ENCODE measurements around the gene MINDY4.
"Not testable (repeated sequence)": the region's sequence is repeated elsewhere in the genome, so short reads cannot be mapped to it uniquely, and the experiment has no call there.

The MINDY4 gene

DNA sequence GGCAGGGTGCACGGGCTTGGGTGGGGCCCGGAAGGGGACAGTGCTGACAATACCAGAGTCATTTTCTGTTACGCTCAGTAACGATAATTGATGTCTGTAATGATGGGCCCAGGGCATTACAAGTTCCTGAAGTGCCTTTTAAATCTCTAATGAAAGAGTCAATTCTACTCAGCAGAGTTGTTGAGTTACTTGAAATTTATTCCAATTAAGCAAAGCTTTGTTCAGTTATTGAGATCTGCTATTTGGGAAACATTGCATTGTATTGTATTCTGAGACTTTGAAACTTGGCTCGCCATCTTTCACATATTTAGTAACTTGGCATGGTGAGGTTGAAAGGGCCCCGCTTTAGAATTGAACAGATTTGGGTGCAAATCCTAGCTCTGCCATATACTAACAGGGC is 34.7 kb downstream of the MINDY4 start:
- no peak for DNase-seq

DNA sequence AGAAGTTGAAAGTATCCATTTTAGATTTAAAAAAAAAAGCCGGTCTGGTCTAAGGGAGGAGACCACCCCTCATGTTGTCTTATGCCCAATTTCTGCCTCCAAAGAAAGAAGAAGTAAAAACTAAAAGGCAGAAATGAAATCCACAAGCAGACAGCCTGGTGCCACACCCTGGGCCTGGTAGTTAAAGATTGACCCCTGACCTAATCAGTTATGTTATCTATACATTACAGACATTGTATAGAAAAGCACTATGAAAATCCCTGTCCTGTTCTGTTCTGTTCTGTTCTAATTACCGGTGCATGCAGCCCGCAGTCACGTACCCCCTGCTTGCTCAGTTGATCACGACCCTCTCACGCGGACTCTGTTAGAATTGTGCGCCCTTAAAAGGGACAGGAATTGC is 36.3 kb downstream of the MINDY4 start:
- not testable (repeated sequence) for DNase-seq

DNA sequence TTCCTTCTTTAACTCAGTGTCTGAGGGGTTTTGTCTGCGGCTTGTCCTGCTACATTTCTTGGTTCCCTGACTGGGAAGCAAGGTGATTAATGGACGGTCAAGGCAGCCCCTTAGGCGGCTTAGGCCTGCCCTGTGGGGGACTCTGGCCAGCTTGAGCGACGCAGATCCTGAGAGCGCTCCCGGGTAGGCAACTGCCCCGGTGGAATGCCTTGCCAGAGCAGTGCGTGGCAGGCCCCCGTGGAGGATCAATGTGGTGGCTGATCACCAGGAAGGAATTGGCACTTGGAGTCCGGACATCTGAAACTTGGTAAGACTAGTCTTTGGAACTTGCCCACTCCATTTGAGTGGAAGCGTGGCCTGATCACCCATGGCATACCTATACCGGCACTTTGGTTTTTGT is 36.7 kb downstream of the MINDY4 start:
- DNase-seq = not testable (repeated sequence)

DNA sequence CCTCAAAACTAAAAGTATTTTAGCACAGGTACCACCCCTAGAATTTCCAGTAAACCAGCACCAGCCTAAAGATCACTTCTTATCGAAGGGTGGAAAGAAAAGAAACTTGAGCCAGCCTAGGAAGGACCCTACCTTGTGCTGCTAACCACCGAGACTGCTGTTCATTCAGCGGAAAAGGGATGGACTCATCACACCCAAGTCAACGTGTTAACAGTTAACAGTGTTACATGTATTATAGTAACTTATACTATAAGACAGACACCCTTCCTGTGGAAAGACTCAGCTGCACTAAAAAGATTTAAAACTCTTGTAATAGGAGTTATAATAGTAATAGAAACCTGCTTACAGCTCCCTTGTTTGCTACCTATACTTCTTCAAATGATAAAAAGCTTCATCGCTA is 39.8 kb downstream of the MINDY4 start:
- DNase-seq = no peak

DNA sequence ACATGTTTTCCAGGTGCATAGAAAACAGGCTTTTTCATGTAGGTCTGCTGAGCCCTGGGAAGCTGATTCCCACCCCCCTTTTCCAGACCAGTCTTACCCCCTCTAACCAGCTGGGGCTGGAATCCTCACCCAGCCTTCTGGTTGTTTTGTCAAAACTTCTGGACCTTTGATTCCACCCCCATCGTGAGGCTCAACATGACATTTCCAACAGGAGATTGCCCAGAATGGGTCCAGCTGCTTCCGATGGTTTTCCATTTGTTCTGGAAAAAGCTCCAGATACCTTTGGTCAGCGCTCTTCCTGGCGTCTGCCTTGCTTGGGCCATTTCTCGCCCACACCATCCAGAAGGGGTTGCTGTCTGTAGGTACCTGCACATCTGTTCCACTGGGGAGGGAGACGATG is 41.5 kb downstream of the MINDY4 start:
- DNase-seq = no peak

DNA sequence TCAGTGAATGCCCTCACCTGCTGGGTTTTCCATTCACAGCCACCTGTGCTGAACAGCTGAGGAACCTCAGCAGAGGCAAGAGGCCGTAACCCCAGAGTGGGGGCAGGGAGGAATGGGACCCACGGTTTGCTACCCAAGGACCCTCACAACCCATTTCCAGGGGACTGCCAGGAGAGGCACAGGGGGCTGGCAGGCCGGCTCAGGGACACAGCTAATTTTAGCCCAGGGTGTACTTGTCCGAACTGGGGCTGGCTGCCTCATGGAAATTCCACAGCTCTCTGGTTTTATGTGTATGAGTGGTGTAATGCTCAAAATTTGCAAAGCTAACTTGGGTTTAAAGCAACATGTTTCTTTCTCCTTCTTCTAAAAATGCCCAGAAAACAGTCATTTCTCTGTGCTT is 42.2 kb downstream of the MINDY4 start:
- DNase-seq = no peak

DNA sequence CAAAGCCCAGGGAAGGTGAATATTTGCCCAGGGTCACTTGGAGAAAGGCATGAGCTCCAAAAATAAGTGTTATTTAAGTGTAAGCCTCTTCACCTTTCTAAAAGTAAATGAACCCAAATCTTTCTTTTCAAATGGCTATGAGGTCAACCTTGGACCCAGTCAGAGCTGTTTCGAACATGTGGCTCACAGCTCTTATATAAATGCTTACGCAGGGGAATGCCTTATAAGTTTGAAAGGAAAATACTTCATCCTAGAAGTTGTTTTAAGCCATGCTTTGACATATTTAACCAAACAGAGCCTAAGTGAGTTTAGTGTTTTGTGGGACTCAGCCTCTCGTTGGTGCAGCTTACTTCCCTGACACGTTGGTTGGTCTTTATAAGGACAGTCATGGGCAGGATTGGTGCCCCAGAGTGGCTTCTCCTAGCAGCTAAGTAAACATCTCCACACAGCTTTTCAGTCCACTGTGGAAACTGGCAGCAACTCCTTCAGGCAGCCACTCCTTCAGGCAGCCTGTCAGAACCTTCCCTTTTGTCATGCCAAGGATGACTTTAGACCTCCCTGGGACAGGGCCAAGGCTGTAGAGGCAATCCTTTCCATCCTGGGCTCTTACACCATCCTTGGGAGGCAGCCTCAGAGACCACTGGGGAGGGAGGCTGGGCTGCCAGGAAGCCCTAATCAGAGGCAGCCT is 43.6 kb downstream of the MINDY4 start:
- DNase-seq = no peak

DNA sequence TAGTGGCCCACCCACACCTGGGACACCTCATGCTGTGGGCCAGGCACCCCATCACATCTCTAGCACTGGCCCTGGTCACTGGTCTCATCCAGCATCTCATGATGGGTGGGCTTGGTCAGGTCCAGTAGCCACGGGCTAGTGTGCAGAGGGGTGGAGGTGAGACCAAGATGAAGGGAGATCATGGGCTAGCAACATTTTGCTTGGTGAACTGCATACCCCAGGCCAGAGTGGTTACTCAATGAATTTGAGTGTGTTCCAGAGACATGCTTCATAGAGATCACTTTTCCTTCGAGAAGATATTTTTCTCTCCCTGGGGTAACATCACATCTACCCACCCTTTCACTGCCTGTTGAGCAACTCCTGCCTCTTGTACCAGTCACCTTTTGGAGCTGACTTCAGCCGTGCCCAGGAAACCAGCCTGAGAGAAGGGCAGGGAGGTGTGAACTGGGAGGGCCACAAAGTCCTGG is 44.2 kb downstream of the MINDY4 start:
- DNase-seq = no peak

DNA sequence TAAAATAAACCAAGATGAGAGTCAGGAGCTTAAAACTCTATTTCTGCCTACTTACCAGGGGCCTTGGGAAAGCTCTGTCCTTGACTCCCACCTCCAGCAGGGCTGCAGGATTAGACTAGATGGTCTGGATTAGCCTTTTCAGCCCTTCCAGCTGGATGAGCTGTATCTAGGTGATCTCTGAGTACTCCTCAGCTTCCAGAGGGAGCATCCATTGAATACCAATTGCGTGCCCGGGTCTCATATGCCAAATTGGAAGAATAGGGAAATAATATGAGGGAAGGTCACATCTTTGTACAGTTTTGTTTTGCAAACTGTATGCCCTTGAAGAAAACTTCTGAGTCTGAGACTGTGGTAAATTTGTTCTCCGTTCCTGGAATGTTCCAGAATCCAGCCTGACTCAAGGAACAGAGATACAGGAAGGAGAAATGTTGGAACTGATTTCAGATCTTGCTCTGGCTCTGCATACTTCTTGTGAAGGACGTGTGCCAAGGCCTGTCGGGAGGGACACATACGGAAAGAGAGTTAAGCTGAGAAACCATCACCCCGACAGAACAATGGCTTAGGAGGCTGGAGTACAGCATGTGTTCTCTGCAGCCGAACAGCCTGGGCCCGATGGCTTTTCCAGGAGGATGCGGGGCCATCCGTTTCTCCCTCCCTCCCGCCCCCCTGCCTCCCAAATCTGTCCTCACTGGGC is 44.9 kb downstream of the MINDY4 start:
- no peak for DNase-seq

DNA sequence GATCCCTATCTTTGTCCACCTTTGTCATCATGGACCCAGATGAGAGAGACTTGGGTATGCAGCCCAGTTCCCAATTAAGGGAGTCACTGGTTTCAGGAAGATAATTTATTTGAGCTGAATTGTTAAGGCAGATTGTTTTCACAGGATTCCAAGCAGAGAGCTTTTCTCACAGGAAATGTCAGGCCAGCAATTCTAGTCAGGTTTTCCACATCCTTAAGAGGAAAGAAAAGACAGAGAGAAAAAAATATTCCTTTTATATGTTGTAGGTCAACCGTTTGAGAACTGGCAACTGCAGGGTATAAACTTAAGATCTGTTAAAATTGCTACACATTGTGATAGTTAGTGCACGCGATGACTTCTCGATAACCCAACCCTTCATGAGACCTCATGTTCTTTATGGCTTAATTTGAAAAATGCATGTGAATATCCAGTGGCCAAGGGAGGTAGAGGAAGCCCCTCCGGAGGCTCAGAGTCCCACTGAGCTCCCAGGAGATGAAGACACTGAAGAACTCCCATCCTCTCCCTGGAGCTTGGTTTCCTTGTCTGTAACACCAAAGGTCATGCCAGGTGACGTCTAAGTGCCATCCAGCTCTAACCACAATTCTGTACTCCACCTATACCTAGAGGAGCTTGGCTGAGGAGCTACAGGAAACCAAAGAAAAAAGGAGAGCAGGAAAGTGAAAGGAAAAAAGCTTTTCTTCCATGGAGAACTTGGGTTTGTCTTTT is 45.6 kb downstream of the MINDY4 start:
- DNase-seq = no peak

DNA sequence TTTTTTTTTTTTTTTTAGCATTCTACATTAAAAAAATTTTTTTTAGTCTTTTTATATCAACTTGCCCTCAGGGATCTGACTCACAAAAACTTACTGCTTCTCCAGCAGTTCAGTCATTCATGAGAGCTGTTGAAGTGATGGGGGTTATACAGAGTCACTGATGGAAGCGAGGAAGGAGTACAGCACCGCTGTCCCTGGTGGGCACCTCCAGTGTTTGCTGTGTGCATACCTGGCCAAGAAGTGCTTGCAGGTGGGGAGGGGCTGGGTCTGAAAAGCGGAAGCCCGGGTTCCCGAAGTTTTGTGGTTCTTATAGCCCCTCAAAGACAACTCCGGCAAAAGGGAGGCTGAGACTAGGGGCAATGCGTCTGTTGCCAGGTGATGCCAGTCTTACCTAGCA is 46.2 kb downstream of the MINDY4 start:
- DNase-seq = no peak

DNA sequence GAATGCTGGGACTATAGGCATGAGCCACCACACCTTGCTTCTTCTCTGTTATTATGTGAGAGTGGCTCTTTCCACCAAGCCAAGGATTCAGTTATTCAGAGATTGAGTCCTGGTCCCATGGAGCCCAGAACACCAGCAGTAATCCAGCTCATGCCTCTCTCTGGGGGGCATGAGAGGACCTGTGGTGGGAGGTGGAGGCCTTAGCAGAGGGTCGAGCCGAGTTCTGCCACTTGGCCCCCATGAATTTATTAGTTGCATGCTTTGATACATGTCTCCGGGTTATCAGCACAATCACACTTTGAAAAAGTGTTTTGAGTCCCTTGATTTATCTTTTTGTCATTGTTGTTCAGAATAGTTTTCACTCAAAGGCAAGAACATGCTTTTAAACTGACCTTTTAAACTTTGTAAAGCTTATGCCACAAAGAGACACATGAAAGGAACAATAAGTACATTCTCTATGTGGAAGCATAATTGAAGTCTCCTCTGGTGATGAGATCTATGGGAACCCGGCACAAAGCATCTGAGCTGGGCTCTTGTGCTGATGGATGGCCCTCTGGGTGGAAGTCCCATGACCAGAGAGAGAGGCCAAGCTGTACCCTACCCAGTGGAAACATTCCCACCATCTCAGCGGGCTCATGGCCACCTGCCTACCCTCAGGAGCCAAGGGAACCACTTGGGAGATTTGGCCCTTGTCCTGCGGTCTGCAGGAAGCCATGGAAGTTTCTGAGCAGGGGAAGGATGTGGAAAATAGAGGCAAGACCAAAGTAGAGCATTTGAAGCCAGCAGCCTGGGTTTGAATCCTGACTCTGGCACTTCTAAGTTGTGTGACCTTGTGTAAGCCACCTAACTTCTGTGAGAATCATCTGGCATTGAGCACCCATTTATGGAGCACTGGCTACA is 53.9 kb downstream of the MINDY4 start:
- no peak for DNase-seq

DNA sequence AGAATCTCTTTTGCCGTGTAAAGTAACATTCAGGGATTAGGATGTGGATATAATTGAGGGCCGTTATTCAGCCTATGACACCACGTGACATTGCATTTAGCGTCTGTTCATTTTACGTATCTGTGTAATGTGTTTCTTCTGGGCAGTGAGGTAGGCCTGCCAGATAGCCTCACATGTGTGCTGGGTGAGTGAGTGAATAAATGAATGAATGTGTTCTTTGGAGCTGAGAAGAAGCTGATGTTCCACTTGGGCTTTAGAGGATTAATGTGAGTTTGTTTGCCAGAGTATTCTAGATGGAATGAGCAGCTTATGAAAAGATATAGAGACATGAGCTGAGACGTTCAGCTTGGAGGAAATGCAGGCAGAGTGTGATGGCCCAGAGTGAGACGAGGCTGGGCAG is 55.0 kb downstream of the MINDY4 start:
- no peak for DNase-seq

DNA sequence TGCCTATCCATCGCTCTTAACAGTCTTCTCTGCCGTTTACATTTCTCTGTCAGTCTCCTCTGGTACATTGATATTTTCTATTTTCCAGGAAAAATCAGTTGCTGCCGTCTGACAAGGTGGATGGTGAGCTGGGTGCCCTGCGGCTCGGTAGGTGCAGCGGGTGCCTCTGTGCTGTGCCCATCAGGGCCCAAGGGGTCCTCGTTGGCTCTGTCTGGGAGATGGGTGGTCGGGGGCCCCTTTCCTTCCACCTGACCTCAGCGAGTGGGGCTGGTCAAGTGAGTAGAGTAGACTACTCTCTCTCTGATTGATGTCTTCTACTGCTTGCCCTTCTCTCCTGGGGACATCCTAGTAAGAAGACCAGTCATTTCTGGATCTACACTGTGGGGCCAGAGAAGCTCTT is 57.4 kb downstream of the MINDY4 start:
- no peak for DNase-seq

DNA sequence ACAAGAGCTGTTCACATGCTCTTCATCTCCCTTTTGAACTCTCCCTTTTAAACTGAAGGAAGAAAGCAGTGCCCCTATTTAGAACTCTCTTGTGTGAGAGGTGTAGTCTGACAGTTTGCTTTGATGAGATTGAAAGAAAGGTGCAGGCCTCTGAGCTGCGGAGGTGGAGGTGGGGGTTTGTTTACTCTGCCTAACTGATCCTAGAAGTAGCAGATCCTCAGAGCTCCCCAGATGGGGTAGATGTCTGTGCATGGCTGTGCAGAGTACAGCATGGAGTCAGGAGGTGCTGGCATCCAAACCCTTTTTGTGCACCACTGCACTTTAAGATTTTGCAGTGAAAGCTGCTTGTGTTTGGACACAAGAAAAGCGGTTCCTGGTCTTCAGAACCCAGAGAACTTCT is 58.3 kb downstream of the MINDY4 start:
- DNase-seq = no peak

DNA sequence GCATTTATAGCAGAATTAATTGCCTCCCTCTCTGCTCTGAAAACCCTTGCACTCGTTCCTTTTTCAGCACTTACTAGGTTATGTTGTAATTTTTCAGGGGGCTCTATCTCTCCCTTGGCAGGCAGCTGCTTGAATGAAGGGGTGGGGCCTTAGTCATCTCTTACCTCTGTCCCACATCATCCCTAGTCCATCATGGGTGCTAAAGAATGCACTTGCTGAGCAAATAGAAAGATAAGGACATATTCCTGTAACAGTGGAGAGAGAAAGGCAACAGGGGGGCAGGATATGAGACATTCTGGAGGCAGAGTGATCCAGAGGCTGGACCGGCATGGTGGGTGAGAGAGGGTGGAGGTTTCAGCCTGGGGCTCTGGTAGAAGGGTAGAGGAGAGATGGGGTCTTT is 60.0 kb downstream of the MINDY4 start:
- no peak for DNase-seq

DNA sequence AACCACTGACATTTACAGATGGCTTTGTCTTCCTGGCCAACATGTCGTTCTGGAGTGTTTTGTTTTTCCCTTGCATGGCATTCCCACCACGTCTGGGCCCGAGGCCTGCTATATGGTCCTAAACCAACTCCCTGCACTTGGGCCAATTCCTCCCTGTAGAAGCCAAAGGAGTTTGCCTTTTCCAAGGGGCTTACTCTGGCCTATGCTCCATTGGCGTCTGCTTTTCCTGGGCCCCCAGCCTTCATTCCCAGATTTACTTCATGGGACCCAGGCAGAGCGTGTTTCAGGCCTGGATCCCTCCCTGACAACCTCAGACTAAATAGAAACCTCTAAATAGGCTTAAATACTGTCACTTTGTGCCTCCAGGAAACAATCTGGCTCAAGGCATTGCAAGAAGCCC is 60.7 kb downstream of the MINDY4 start:
- DNase-seq = no peak

DNA sequence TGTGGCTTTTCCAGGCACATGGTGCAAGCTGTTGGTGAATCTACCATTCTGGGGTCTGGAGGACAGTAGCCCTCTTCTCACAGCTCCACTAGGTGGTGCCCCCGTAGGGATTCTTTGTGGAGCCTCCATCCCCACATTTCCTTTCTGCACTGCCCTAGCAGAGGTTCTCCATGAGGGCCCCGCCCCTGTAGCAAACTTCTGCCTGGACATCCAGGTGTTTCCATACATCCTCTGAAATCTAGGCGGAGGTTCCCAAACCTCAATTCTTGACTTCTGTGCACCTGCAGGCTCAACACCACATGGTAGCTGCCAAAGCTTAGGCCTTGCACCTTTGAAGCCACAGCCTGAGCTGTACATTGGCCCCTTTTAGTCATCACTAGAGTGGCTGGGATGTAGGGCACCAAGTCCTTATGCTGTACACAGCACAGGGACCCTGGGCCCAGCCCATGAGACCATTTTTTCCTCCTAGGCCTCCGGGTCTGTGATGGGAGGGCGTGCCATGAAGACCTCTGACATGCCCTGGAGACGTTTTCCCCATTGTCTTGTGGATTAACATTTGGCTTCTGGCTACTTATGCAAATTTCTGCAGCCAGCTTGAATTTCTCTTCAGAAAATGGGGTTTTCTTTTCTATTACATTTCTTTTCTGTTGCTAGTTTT is 62.9 kb downstream of the MINDY4 start:
- not testable (repeated sequence) for DNase-seq

DNA sequence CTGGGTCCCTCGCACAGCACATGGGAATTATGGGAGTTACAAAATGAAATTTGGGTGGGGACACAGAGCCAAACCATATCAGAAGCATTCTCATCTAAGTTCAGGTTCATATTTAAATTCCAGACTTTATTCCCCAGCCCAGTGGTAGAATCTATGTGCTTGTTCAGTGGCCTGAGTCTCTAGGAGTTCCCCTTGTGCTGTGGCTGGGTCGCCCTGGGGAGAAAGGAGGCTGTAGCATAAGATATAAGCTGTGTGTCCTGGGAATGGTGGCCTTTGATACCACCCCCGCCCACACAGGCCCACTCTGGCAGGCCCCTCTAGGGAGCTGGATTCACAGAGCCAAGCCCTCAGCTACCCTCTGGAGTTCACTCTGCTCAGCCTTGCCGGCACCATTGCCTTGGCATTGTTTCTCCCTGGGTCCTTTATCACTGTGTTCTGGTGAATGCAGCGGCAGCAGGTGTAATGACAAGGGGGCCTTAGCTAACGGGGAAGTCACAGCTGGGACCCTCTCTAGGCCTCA is 64.2 kb downstream of the MINDY4 start:
- no peak for DNase-seq

DNA sequence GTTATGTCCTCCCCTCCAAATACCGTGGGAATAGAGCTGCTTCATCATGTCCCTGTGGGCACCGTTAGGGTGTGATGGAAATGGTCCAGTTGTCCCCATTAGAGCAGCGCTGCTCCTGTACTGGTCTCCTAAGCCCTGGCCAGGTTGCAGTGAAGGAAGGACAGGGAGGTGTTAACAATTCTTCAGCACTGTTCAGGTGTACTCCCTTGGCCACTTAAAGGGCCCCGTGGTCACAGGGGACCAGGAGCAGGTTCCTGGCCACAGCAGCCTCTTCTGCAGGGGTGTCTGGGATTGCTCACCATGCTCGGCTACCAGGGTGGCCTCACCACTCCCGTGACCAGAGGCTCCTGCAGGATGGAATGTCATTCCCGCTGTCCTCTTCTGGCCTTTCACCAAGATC is 65.8 kb downstream of the MINDY4 start:
- no peak for DNase-seq

DNA sequence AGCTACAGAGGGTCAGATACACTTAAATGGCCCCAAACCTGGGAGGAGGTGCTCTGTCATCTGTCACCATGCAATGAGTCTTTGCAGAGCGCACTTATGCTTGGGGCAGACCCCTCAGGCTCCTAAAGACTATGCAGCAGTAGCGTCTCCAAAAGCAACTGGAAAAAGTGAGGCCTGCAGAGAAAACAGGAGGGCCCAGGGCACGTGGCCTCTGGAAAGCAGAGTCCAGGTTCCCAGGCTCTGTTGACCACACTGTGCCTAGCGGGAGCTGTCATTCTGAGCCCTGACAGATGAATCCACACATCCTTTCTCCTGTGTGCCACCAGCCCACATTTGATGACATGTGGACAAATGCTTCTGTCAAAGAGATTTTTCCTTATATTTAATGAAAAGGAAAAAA is 66.4 kb downstream of the MINDY4 start:
- DNase-seq = no peak

DNA sequence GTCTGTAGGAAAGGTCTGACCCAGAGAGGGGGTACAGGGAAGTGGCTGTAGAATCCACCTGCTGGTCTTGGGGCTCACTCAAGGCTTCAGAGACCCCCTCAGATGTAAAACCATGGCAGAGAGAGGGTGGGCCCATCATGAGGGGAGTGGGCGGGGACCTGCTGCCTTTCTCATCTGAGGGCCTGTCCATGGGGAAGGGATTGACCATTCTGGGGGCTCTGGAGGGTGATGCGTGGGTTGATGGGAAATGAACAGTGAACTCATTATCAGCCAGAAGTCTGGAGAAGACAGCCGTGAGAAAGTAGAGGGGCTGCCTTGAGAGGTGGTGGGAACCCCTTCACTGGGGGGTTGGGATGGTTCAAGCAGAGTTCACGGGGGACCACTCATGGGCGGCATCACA is 66.8 kb downstream of the MINDY4 start:
- DNase-seq = no peak
